Esophagus muscularis mucosa (tissue), 4 donors: Measurements from ENCODE around the gene MEMO1.
"Not testable (repeated sequence)": the region's sequence is repeated elsewhere in the genome, so short reads cannot be mapped to it uniquely, and the experiment has no call there.

Experiments used
- CTCF ChIP-seq, 3 experiments: fragments of 200-600 bp in 2 of 3; fragments of 450-650 bp in 1 of 3; sonication (generic) in 2 of 3; IDR thresholded peaks; one replicate each; pipeline ENCODE4 v1.5.1; 2017 to 2019; ENCODE audit warnings: antibody characterized with exemption in 3 of 3, mild to moderate bottlenecking in 2 of 3, moderate library complexity in 1 of 3
- EP300 ChIP-seq: sonication (generic); formaldehyde crosslinking; IDR thresholded peaks from one replicate; pipeline ENCODE4 v1.6.1; 2017; ENCODE audit warnings: antibody characterized with exemption
- POLR2A ChIP-seq: fragments of 450-650 bp; IDR thresholded peaks from one replicate; pipeline ENCODE4 v1.6.1; 2017; ENCODE audit warnings: antibody characterized with exemption, moderate library complexity, mild to moderate bottlenecking, low read depth

DNA sequence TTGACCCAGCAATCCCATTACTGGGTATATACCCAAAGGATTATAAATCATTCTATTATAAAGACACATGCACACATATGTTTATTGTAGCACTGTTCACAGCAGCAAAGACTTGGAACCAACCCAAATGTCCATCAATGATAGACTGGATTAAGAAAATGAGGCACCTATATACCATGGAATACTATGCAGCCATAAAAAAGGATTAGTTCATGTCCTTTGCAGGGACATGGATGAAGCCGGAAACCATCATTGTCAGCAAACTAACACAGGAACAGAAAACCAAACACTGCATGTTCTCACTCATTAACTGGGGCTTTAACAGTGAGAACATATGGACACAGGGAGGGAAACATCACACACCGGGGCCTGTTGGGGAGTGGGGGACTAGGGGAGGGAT, 110.7 kb downstream of the MEMO1 start:
- TF ChIP-seq CTCF (IDR thresholded peaks at IDR 0.05); POLR2A; EP300: not testable (repeated sequence)
